SKM-1 treated with dmso at 0.1 percent for 144 hours (cell line): Measurements from ENCODE around the gene KRTAP19-4.
"Not testable (repeated sequence)": the region's sequence is repeated elsewhere in the genome, so short reads cannot be mapped to it uniquely, and the experiment has no call there.

Source experiments
- DNase-seq: peaks from one replicate; lab custom pipeline; 2025; ENCODE audit not compliant: unreplicated experiment; lab: John Stamatoyannopoulos, UW

The KRTAP19-4 gene, protein sequence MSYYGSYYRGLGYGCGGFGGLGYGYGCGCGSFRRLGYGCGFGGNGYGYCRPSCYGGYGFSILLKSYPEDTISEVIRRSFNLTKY

DNA sequence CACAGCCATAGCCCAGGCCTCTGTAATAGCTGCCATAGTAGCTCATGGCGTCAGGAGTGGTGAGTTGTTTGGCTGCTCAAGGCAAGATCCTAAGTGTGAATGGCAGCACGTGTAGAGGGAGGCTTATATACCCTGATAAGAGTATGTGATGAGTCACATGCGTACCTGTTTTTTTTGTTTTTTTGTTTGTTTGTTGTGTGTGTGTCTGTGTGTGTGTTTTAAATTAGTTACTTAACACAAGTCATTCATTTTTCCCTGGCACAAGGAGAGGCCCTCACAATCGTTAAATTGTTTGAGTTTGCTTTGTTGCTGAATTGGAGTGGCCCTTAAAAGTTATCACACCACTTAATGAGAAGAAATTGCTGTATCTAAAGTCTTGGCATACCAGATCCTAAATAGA lies at the start of gene KRTAP19-4:
KRTAP19-4 (minus strand) TSS at position 101 of the 400 bp plus-strand sequence; CDS start at position 46, 55 bp downstream.
- DNase-seq = no peak

DNA sequence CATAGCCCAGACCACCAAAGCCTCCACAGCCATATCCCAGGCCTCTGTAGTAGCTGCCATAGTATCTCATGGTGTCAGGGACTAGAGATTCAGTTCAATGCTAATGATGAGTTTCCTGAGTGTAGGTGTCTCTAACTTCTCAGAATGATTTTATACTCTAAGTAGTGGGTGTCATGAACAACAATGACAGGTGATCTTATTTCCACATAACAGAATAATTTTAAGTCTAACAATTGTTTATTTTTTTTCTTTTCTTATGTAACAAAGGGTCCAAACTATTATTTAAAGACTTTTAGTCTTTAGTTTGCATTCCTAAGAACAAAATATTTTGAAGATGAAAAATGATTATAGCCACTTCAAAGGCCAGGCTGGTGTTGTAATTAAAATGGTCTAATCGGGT lies 44.8 kb upstream of the KRTAP19-4 start, which contains the start of gene KRTAP19-6:
KRTAP19-6 (minus strand) TSS at position 101 of the 400 bp plus-strand sequence; CDS start at position 70, 31 bp downstream.
- DNase-seq = no peak

DNA sequence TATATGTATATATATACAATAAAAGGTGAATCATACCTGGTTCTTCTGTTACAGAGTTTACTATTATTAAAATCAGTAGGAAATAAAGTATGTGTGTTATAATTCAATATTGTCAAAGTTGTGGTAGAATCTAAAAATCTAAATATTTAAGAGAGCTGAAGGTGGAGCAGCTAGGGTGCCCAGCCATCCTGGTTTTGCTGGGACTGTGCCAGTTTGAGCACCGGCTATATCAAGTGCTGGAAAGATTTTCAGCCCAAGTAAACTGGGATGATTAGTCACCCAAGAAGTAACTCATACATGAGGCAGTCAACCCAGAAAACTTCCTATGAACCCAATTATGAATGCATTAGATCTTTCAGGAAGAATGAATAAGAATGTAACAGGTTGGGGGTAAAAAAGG lies 21.9 kb upstream of the KRTAP19-4 start:
- DNase-seq = no peak

DNA sequence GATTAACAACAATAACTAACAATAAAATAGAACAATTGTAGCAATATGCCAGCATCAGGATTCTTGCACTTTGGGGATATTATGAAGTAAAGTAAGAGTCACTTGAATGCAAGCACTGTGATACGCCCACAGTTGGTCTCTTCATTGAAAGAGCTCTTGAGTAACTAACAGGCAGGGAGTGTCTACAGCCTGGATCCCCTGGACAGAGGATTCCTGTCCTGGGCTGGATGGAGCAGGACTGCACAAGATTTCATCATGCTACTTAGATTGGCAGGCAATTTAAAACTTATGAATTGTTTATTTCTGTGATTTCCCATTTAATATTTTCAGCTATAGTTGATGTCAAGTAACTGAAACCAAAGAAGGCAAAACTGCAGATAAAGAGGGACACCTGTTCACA lies 18.7 kb upstream of the KRTAP19-4 start:
- DNase-seq = no peak

DNA sequence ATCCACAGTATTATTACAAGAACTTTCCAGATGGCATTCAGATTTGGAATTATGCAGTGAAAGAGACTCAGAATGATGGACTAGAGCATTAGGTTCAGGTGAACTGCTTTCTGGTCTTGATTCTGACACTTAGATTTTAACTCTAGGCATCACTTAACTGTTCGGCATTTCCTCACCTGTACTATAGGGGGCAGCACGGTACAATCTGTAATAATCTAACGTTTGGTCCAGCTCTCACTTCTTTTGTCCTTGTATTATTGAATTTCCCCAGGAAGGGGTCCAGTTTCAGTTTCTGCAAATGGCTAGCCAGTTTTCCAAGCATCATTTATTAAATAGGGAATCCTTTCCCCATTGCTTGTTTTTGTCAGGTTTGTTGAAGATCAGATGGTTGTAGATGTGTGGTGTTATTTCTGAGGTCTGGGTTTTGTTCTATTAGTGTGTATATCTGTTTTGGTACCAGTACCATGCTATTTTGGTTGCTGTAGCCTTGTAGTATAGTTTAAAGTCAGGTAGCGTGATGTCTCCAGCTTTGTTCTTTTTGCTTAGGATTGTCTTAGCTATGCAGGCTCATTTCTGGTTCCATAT lies 8.7 kb upstream of the KRTAP19-4 start:
- DNase-seq = not testable (repeated sequence)

DNA sequence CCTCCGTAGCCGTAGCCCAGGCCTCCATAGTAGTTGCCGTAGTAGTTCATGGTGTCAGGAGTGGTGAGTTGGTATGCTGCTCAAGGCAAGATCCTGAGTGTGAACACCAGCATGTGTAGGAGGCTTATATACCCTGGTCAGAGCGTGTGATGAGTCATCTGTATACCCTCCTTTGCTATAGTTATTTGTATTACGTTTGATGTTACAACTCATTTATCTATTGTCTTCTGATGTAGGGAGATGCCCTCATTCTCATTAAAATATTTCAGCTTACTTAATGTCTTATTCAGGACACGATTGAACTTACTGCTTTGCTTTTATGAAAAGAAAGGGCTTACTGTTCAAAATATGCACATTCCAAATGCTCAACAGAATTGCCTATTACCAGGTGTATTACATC lies 5.1 kb upstream of the KRTAP19-4 start, which contains the start of gene KRTAP19-5:
KRTAP19-5 (minus strand) TSS at position 101 of the 400 bp plus-strand sequence; CDS start at position 50, 51 bp downstream.
- DNase-seq = no peak

DNA sequence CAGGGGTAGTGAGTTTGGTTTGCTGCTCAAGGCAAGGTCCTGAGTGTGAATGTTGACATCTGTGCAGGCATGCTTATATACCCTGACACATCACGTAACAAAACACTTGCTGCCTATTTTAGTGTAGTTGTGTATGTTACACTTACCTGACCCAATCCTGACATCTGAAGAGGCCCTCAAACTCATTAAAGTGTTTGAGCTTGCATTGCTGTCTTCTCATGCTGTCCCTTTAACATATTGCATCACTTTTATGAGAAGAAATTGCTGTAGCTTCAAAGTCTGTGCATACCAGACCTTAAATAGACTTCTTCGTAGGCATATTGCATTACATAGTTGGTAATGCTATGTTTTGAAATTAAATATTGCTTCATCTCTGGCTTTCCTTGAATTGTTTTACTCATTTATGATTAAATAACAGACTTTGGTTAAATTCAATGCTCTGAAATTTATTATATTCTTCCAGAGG lies 5.0 kb downstream of the KRTAP19-4 start, which contains the start of gene KRTAP19-3:
KRTAP19-3 (minus strand) TSS at position 51 of the 466 bp plus-strand sequence. CDS start 56 bp downstream, outside the sequence.
- DNase-seq = no peak

DNA sequence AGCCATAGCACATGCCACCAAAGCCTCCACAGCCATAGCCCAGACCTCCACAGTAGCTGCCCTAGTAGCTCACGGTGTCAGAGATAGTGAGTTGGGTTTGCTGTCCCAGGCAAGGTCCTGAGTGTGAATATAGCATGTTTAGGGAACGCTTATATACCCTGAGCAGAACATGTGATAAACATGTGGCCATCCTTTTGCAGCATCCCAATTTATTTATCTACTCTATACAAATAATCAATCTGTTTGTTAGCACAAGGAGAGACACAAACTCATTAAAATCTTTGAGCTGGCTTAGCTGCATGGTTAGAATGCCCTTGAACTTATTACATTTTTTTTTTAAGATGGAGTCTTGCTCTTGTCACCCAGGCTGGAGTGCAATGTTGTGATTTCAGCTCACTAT lies 9.6 kb downstream of the KRTAP19-4 start, which contains the start of gene KRTAP19-2:
KRTAP19-2 (minus strand) TSS at position 101 of the 400 bp plus-strand sequence; CDS start at position 13, 88 bp downstream.
- no peak for DNase-seq

DNA sequence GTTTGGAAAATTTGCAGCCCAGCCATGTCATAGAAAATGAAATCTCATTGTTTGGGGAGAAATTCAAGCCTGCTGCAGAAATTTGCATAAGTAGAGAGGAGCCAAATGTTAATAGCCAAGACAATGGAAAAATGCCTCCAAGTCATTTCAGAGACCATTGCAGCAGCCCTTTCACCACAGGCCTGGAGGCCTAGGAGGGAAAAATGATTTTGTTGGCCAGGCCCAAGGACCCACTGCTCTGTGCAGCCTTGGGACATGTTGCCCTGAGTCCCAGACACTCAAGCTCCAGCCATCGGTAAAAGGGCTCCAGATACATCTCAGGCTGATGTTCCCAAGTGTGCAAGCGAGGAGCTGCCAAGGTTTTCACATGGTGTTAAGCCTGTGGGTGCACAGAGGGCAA lies 10.8 kb downstream of the KRTAP19-4 start:
- DNase-seq = no peak

DNA sequence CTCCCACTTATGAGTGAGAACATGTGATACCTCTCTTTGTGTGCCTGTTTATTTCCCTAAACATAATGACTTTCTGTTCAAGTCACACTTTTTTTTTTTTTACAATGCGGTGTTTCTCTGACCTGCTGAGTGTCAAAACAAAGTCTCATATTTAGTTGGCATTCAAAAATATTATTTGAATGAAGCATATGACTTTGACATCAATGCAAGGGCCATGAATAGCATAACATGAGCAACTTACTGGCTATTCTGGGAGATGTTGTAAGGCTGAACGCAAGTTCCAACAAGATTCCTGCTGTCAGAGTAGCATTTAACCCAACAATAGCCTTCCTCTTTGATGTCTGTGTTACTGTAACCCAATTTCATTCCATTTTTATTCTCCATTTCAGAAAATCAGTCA lies 14.8 kb downstream of the KRTAP19-4 start:
- no peak for DNase-seq

DNA sequence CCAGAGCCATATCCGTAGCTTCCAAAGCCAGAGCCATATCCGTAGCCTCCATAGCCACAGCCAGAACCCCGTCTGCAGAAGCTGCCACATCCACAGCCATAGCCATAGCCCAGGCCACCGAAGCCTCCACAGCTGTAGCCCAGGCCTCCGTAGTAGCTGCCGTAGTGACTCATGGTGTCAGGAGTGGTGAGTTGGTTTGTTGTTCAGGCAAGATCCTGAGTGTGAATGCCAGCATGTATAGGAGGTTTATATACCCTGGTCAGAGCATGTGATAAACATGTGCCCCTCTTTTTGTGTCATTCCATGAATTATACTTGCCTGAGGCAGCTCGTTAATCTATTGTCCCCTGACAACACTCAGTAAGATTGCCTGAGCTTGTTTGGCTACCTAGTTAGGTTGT lies 16.8 kb downstream of the KRTAP19-4 start, which contains the start of gene KRTAP19-1:
KRTAP19-1 (minus strand) TSS at position 223 of the 400 bp plus-strand sequence; CDS start at position 173, 50 bp downstream.
- DNase-seq = no peak

DNA sequence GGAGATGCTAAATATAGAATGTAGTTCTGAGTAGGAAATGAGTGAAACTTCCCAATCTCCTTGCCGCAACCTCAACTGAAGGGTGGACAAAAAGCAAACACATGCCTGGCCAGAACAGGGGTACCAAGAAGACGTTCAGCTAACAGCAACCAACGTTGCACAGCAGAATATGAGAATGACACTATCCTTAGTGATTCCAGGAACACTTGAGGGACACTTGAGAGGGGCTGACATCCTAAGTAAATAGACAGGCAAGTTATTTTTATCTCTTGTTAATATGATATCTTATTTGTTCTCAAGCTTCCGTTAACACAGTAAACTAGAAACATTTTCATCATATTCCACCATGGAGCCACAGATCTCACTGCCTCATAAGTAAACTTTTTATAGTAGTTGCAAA lies 17.7 kb downstream of the KRTAP19-4 start:
- DNase-seq = no peak

DNA sequence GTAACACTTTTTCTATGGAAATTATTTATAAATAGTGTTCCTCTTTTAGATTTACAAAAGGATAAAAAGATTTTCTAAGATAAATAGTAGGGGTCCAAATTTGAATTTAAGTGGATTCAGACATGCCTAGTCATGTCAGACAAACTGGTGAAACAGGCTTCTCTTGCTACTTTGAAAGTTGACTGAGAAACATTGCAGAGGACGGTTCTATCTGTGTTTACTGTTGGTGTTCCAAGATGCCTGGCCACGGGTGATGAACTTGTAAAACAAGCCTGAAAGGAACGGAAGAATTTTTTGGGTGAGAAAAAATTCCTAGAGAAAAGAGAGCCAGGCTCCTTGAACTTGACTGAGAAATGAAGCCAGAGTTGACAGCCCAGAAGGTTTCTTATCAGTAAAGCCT lies 19.0 kb downstream of the KRTAP19-4 start:
- DNase-seq = no peak

DNA sequence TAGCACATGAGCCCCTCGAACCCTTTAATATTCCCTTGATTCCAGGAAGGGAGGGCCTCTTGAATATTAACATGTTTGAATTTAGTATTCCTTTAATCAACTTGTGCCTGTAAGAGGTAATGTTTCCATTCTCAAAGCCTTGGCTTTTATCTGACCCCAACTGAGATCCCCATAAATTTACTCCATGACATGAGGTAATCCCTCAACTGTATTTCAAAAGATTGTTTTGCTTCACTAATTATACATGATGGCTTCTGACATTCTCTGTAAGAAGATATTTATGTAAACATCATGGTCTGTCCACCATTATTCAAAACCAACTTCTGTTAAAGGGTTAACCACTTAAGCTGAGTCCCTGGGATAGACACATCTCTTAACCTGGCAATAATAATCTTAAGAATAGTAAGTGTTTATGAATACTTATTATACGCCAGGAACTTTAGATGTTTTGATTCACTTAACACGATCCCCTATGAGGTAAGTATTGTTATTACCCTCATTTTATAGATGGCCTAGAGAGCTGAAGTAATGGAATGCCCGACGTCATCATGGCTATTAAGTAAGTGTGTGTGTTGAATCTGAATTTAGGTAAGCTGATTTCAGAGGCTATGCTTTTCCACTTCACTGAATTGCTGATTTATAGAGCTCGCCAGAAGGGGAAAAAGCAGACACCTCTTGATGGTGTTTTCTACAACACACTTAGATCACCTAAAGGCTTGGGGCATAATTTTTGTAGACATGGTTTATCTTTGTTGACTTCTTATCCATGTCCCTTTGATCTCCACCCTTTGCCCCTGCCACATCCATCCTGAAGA lies 27.9 kb downstream of the KRTAP19-4 start:
- DNase-seq = no peak

DNA sequence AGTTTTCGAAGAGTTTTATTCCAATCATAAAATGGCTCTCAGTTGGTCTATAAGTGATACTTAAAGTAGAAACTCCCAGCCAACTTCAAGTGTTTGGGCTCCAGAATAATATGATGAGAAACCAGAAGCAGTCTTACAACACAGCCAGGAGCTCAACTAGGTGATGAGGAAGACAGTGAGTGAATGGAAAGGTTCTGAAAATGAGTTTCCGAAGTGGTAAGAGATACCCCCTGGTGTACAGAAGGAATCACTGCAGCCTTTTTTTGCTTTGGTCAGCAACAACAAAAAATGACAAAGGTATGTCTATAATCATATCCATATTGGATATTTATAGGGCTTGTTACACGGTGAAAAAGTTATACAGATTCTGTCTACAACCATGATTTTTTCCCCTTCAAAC lies 33.3 kb downstream of the KRTAP19-4 start:
- DNase-seq = peak; percentile 48

DNA sequence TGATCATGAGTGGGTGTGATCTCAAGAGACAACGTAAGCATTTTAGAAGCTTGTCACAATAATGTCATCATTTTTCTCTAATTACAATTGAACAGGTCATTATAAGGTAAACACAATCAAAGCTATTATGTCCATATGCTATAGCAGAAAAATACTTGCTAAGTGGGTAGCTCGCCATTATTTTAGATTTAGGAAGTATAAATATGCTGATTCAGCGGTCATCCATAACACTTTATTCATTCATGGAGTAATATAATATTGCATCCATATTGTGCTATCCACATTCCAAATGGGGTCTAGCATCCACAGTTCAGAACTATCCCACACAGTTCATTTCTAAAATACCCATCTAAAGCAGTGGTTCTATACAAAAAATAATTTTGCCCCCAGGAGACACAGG lies 48.5 kb downstream of the KRTAP19-4 start:
- no peak for DNase-seq

DNA sequence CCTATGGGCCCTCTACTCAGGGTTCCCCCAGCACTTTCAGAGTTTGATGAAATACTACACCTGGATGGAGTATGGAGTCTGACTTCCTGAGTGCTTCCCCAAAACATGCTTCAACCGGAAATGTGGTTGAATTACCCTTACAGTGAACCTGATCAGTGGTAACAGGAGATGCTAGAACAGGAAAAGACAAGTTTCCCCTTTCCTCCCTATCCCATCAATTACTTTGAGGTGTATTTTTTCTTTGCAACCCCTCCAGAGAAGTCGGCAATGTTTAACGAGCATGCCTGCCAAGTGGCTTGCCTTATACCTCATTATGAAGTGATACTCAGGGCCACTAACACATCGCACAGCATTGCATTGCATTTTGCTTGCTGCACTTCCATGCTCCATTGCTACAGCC lies 49.9 kb downstream of the KRTAP19-4 start:
- peak; percentile 9 for DNase-seq
